Smooth muscle cell (in vitro differentiated cells): ENCODE data around the gene DDX24. TPM values are rescaled to one million over a fixed set of nuclear protein-coding genes. Genes with fewer than 3 reads are reported as not detected.

Experiments
- DNase-seq: peaks from one replicate; lab custom pipeline; 2025; ENCODE audit not compliant: unreplicated experiment; lab: John Stamatoyannopoulos, UW
- H2AFZ ChIP-seq: fragments of 200-600 bp; sonication (generic); 2 replicates; pipeline ENCODE4 v1.6.0; 2016; ENCODE audit warnings: antibody characterized with exemption, low read depth, mild to moderate bottlenecking
- H3F3A ChIP-seq: fragments of 200-600 bp; sonication (generic); 2 replicates; pipeline ENCODE4 v1.6.0; 2017; ENCODE audit warnings: antibody characterized with exemption, low read depth
- H3K27ac ChIP-seq: fragments of 200-600 bp; sonication (generic); 2 replicates; pipeline ENCODE4 v1.5.1; 2016; ENCODE audit warnings: low read depth, mild to moderate bottlenecking
- H3K27me3 ChIP-seq: fragments of 200-600 bp; sonication (generic); 2 replicates; pipeline ENCODE4 v1.6.1; 2016; ENCODE audit warnings: low read depth, mild to moderate bottlenecking
- H3K36me3 ChIP-seq: fragments of 200-600 bp; sonication (generic); 2 replicates; pipeline ENCODE4 v1.5.1; 2016; ENCODE audit warnings: low read depth
- H3K4me1 ChIP-seq: fragments of 200-600 bp; sonication (generic); 2 replicates; pipeline ENCODE4 v1.5.1; 2016; ENCODE audit warnings: low read depth
- H3K4me2 ChIP-seq: fragments of 200-600 bp; sonication (generic); 2 replicates; pipeline ENCODE4 v1.6.0; 2016; ENCODE audit warnings: mild to moderate bottlenecking
- H3K4me3 ChIP-seq: fragments of 200-600 bp; sonication (generic); 2 replicates; pipeline ENCODE4 v1.5.1; 2016; ENCODE audit warnings: mild to moderate bottlenecking
- H3K79me2 ChIP-seq: fragments of 200-600 bp; sonication (generic); 2 replicates; pipeline ENCODE4 v1.6.0; 2016; ENCODE audit warnings: low read depth, mild to moderate bottlenecking
- H3K9ac ChIP-seq: fragments of 200-600 bp; sonication (generic); 2 replicates; pipeline ENCODE4 v1.6.0; 2016; ENCODE audit warnings: low read depth
- H3K9me3 ChIP-seq: fragments of 200-600 bp; sonication (generic); replicated peaks from 2 replicates; pipeline ENCODE4 v1.5.1; 2016; ENCODE audit warnings: low read depth
- H4K20me1 ChIP-seq: fragments of 200-600 bp; sonication (generic); 2 replicates; pipeline ENCODE4 v1.6.0; 2016; ENCODE audit warnings: low read depth
- WGBS: methylation state at CpG from one replicate; pipeline ENCODE4 v1.1.7; 2016; ENCODE audit warnings: low lambda C conversion rate; 5-methylcytosine and 5-hydroxymethylcytosine counted together
- polyA plus RNA-seq: library from polyadenylated mRNA; unstranded; fragments of >200 nt; fragmentation: Nextera tagmentation; extraction: Ambion mirVana; gene quantifications from 2 replicates; pipeline ENCODE4 v1.2.1, GENCODE V29; 2016
- total RNA-seq: library from RNA; depleted of rRNA; stranded (reverse); fragments of >200 nt; gene quantifications from 2 replicates; pipeline ENCODE4 v1.2.3, GENCODE V29; 2014
- TF ChIP-seq, protein P1 (sequence below): fragments of 200-600 bp; sonication (generic); IDR thresholded peaks from 2 replicates; pipeline ENCODE4 v1.5.1; 2017; ENCODE audit warnings: borderline replicate concordance, mild to moderate bottlenecking, antibody characterized with exemption; ENCODE audit not compliant: insufficient read depth, poor library complexity, severe bottlenecking

Gene DDX24
- total and polyA plus RNA-seq, 2 experiments from 2014 or later: 117 to 118 TPM

GRCh38 chr14:94022532-94023411, 58.2 kb downstream of the DDX24 start:
- H3K4me1 ChIP-seq: peaks cover 20% of the 10 kb centered on the region
- no peak overlapping the region for H3K27ac ChIP-seq
- H4K20me1 ChIP-seq: no peaks in the 10 kb centered on the region
- no peak overlapping the region for H3K9ac ChIP-seq
- H3K4me2 ChIP-seq: no peak overlapping the region
- H3K27me3 ChIP-seq: no peaks in the 10 kb centered on the region
- 81% methylated on average over 10 of the region's 10 CpGs for WGBS
- H3K4me3 ChIP-seq: no peak overlapping the region
- H2AFZ ChIP-seq: no peak overlapping the region
- H3K79me2 ChIP-seq: no peaks in the 10 kb centered on the region
- H3K36me3 ChIP-seq: no peaks in the 10 kb centered on the region
- DNase-seq: no peak
- no peaks in the 10 kb centered on the region for H3K9me3 ChIP-seq
- TF ChIP-seq, protein P1, sequence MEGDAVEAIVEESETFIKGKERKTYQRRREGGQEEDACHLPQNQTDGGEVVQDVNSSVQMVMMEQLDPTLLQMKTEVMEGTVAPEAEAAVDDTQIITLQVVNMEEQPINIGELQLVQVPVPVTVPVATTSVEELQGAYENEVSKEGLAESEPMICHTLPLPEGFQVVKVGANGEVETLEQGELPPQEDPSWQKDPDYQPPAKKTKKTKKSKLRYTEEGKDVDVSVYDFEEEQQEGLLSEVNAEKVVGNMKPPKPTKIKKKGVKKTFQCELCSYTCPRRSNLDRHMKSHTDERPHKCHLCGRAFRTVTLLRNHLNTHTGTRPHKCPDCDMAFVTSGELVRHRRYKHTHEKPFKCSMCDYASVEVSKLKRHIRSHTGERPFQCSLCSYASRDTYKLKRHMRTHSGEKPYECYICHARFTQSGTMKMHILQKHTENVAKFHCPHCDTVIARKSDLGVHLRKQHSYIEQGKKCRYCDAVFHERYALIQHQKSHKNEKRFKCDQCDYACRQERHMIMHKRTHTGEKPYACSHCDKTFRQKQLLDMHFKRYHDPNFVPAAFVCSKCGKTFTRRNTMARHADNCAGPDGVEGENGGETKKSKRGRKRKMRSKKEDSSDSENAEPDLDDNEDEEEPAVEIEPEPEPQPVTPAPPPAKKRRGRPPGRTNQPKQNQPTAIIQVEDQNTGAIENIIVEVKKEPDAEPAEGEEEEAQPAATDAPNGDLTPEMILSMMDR: no peak
- H3F3A ChIP-seq: no peaks in the 10 kb centered on the region

DNA sequence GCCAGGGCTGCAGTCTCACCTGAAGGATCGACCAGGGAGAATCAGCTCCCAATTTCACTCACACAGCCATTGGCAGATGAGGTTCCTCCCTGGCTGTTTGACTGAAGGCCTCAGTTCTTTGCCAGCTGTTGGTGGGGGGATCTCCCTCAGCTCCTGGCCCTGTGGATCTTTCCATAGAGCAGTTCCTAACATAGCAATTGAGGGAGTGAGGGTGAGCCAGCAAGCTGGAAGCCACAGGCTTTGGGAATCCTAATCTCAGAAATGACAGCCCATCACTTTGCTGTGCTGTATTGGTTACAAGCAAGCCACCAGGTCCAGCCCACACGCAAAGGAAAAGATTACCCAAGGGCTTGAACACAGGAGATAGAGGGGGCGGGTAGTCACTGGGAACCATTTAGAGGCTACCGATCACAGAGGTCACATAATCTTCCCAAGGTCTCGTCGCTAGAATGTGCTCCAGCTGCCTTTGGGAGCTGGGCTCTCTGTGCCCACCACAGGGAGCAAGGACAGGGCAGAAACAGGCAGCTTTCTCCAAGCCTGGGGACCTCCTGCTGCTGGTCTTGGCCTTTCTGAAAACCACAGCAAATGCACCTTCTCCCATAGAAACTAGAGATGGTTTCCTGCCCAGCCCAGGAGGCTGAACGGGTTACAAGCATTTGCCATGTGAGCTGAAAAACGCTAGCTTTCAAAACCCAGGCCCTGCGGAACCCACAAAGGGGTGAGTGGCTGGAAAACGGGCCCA, 59.4 kb downstream of the DDX24 start:
- Histone ChIP-seq H3K4me2 (no peak overlapping the region), H3F3A (no peaks in the 10 kb centered on the region), H2AFZ (no peak overlapping the region), H3K4me3 (no peak overlapping the region), H3K27me3 (no peaks in the 10 kb centered on the region), H3K4me1 (peaks cover 14% of the 10 kb centered on the region), H3K9me3 (no peaks in the 10 kb centered on the region), H3K79me2 (no peaks in the 10 kb centered on the region), H3K36me3 (no peaks in the 10 kb centered on the region), H4K20me1 (no peaks in the 10 kb centered on the region), H3K9ac (no peak overlapping the region), H3K27ac (no peak overlapping the region)
- no peak for DNase-seq
- 64% methylated on average over 10 of the region's 10 CpGs for WGBS
- TF ChIP-seq, protein P1: no peak

GRCh38 chr14:94021001-94021400, 60.0 kb downstream of the DDX24 start:
- WGBS: 60% methylated on average over 2 of the region's 2 CpGs

More at GRCh38 chr14:94021001-94021400, 60.0 kb downstream of the DDX24 start:
- no peaks in the 10 kb centered on the region for H3F3A ChIP-seq
- H3K9ac ChIP-seq: no peak overlapping the region
- H3K4me1 ChIP-seq: peaks cover 14% of the 10 kb centered on the region
- no peaks in the 10 kb centered on the region for H3K9me3 ChIP-seq
- no peak for DNase-seq
- TF ChIP-seq, protein P1: no peak
- H3K79me2 ChIP-seq: no peaks in the 10 kb centered on the region
- H3K4me2 ChIP-seq: no peak overlapping the region
- H3K27me3 ChIP-seq: no peaks in the 10 kb centered on the region
- no peaks in the 10 kb centered on the region for H3K36me3 ChIP-seq
- H2AFZ ChIP-seq: no peak overlapping the region
- H4K20me1 ChIP-seq: no peaks in the 10 kb centered on the region
- no peak overlapping the region for H3K27ac ChIP-seq
- H3K4me3 ChIP-seq: no peak overlapping the region
